Activated CD8-positive, alpha-beta memory T cell treated with anti-CD3 and anti-CD28 coated beads, Interleukin-2, amount 10 ng/mL, durations not matched to agents 7 days and 5 days (primary cell): ENCODE data around the gene ANKRD53. TPM values are rescaled to one million over a fixed set of nuclear protein-coding genes. Genes with fewer than 3 reads are reported as not detected.
"Not testable (repeated sequence)": the region's sequence is repeated elsewhere in the genome, so short reads cannot be mapped to it uniquely, and the experiment has no call there.

Source experiments
- ATAC-seq: fragments of 150-1000 bp; cut with Tn5 transposase; one replicate; pipeline ENCODE4 v1.10.0; 2021; ENCODE audit warnings: moderate library complexity
- CTCF ChIA-PET: fragments of 350-600 bp; sonication (Branson Sonifier 250); formaldehyde crosslinking; loops from one replicate; lab custom pipeline; 2021; ENCODE audit warnings: antibody characterized with exemption; lab: Charles Lee
- DNase-seq: peaks from one replicate; pipeline ENCODE4 v3.0.0-alpha.2; 2020
- H3K27ac Mint-ChIP-seq: one replicate; pipeline ENCODE4 v1.8.0; 2021; ENCODE audit warnings: mild to moderate bottlenecking, mixed read lengths
- H3K27me3 Mint-ChIP-seq: one replicate; pipeline ENCODE4 v1.8.0; 2021; ENCODE audit warnings: mixed read lengths
- H3K36me3 Mint-ChIP-seq: one replicate; pipeline ENCODE4 v1.8.0; 2021; ENCODE audit warnings: mild to moderate bottlenecking, mixed read lengths
- H3K4me1 Mint-ChIP-seq: one replicate; pipeline ENCODE4 v1.8.0; 2021; ENCODE audit warnings: mixed read lengths
- H3K4me3 Mint-ChIP-seq: one replicate; pipeline ENCODE4 v1.8.0; 2021; ENCODE audit warnings: mild to moderate bottlenecking, moderate library complexity, mixed read lengths
- H3K9me3 Mint-ChIP-seq: one replicate; pipeline ENCODE4 v1.8.0; 2022; ENCODE audit warnings: low read depth, mixed read lengths
- total RNA-seq, 2 experiments: library from RNA; stranded (reverse); gene quantifications; one replicate each; pipeline ENCODE4 v1.2.3, GENCODE V29; 2021

Gene ANKRD53
- total RNA-seq, 2 experiments from 2014 or later: not detected

DNA sequence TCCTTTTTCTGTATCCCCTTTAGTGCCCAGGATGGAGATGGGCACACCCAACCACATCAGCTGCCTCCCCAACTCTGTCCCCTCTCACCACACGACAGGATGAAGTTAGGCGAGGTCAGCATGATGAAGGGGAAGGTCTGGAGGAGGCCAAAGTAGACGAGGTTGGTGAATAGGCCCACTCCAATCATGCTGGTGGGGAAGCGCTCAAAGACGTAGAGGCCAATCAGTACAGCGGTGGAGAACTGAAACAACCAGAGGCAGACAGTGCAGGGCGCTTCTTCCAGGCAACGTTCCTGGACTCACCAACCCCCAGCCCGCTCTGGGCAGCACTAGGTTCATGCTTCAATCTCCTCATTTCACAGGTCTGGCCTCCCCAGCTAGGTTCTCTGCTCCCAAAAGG, 13.3 kb downstream of the ANKRD53 start:
- no peak overlapping the region for H3K27ac Mint-ChIP-seq
- DNase-seq (peak; percentile 27), ATAC-seq (no peak)
- no peak overlapping the region for H3K4me3 Mint-ChIP-seq
- H3K27me3 Mint-ChIP-seq: no peaks in the 10 kb centered on the region
- H3K4me1 Mint-ChIP-seq: peaks cover 25% of the 10 kb centered on the region
- peaks cover 12% of the 10 kb centered on the region for H3K36me3 Mint-ChIP-seq
- CTCF ChIA-PET: interaction anchor here (1.5 to 3.0 kb wide), 4 partner anchors 8 to 14 kb away, joined by 3 to 18 read pairs (median 8); partner anchors contain the start of gene ANKRD53
- H3K9me3 Mint-ChIP-seq: no peaks in the 10 kb centered on the region

DNA sequence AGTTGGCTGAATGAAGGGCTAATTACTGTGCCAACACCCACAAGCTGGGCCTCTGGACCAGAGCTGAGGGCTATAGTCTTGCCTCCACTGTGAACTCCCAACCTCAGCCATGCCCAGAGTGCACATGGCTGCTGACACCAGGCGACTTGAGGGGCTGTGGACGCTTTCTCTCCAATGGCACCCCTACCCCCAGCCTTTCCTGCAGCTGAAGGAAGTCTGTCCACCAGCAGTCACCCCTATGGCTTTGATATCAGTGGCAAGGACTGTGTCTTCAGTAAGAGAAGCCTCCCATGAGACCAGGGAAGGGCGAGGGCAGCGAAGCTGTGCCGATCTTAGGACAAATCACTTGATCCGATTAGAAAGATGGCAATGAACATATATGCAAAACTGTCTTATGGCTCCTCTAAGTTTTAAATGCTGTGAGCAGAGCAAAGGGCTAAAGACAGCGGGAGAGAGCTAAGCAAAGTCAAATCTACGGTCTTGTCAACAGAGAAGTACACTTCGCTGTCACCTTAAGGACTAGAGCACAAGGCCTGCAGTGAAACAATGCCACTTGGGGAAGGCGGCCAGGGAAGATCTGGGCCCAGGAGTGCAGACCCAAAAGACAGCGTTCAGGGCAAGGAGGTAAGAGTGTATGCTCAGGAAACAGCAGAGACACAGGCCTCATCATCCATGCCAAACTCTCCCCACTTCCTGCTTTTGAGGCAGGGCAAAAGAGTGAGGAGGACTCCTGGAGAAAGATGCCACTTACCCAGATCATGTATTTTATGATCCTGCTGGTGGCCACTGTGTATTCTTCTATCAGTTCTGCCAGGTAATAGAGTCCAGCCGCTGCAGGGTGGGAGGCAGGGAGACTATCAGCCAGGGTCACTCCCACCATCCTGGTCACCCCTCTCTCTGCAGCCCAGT, 14.8 kb downstream of the ANKRD53 start:
- Mint-ChIP-seq H3K4me1 (peaks cover 25% of the 10 kb centered on the region), H3K4me3 (peak overlapping the region; percentile 96), H3K9me3 (no peaks in the 10 kb centered on the region), H3K36me3 (peaks cover 8% of the 10 kb centered on the region), H3K27ac (peak overlapping the region; percentile 84), H3K27me3 (no peaks in the 10 kb centered on the region)
- DNase-seq (peak; percentile 42), ATAC-seq (no peak)
- CTCF ChIA-PET: interaction anchor here (1.2 to 3.0 kb wide), 5 partner anchors 8 to 33 kb away, joined by 3 to 18 read pairs (median 8); partner anchors contain the start of gene ANKRD53

DNA sequence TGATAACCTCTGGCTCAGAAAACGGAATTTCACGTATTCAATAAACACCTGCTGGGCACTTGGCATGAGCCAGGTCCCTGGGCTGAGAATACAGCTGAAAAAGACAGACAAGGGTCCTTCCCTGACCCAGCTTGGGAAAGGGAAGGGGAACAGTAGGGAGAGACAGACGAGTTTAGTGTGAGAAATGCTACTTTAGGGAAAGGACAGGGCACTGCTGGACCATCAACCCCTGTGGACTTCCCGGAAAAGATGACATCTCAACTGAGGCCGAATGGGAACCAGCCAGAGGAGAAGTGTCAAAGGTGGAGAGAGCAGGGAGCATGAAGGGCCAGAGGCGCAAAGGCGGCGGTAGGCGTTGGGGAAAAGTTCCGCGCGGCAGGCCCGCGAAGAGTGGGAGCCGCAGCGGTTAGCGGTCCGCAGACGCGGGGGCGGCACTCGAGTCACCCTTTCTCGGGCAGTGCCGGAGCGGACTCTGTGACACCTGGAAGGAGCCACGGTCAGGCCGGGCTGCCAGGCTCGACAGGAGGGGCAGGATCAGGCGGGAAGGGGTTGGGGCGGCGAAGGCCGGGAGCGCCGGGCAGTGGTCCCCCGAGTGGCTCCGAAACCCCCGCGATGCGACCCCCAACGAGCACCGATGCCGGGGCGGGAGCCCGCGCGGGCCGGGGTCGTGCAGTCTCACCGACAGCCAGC, 15.7 kb downstream of the ANKRD53 start:
- H3K36me3 Mint-ChIP-seq: peaks cover 6% of the 10 kb centered on the region
- peak overlapping the region; percentile 96 for H3K4me3 Mint-ChIP-seq
- peak overlapping the region; percentile 84 for H3K27ac Mint-ChIP-seq
- H3K9me3 Mint-ChIP-seq: no peaks in the 10 kb centered on the region
- H3K27me3 Mint-ChIP-seq: no peaks in the 10 kb centered on the region
- peak; percentile 62 for DNase-seq
- H3K4me1 Mint-ChIP-seq: peaks cover 31% of the 10 kb centered on the region
- CTCF ChIA-PET: interaction anchor here (1.2 to 3.0 kb wide), 3 partner anchors 10 to 34 kb away, joined by 3 to 18 read pairs (median 6); no protein-coding TSS in a partner anchor
- ATAC-seq: peak; percentile 33

DNA sequence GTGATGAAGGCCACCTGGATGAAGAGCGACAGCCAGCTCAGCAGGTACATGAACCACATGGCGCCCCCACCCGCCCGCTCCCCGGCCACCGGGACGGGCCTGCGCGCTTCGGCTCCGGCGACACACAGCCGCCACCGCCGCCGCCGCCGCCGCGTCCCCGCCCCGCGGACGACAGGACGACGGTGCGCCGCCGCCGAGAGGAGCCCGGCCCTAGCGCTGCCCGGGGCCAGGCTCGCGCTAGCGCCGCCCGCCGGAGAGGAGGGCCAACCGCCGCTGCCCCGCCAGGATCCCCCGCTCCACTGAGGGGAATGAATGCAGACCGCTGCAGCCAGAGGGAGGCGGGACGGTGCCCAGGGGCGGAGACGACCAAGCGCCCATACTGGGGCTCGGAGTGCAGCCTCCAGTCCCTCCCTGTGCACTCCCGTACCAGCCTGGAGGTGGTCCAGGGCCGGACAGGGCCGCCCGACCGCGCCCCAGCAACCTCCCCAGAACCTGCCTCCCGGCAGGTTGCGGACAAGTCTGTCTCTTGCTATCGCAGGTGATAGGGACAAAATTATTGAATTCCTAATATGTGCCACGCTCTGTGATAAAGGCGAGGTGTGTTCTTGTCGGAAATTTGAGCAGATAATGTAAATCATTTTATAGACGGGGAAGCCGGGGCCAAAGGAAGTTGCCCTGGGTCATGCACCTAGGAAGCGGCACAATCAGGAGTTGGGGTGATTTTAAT, 16.4 kb downstream of the ANKRD53 start, which contains the start of gene TEX261:
Gene TEX261, minus strand, starts transcription at position 175 of the 727 bp plus-strand sequence. Its CDS starts 116 bp downstream, at position 59.
- Mint-ChIP-seq H3K4me1 (peaks cover 38% of the 10 kb centered on the region), H3K36me3 (peaks cover 6% of the 10 kb centered on the region), H3K4me3 (peak within 1 kb of the TSS; percentile 96), H3K9me3 (no peaks in the 10 kb centered on the region), H3K27ac (peak within 1 kb of the TSS; percentile 84), H3K27me3 (no peaks in the 10 kb centered on the region)
- CTCF ChIA-PET: no interaction called here
- DNase-seq (peak; percentile 92), ATAC-seq (peak; percentile 98)

DNA sequence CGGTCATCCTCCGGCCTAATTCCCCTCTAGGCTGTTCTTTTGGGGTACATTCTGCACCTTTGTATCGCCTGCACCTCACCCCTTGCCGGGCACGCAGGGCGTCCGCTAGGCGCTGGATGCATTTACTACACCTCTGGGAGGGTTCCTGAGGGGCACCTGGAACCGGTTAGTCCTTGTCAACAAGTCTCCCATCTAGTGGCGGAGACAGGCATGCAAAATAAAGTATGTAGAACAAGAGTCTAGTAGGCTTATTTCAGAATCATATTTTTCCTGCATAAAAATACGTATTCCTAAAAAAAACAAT, 16.9 kb downstream of the ANKRD53 start:
- Mint-ChIP-seq H3K36me3 (peaks cover 6% of the 10 kb centered on the region), H3K4me1 (peaks cover 41% of the 10 kb centered on the region), H3K27ac (peak overlapping the region; percentile 78), H3K27me3 (no peaks in the 10 kb centered on the region), H3K4me3 (peak overlapping the region; percentile 96), H3K9me3 (no peaks in the 10 kb centered on the region)
- peak; percentile 77 for DNase-seq
- CTCF ChIA-PET: no interaction called here
- ATAC-seq: peak; percentile 45

DNA sequence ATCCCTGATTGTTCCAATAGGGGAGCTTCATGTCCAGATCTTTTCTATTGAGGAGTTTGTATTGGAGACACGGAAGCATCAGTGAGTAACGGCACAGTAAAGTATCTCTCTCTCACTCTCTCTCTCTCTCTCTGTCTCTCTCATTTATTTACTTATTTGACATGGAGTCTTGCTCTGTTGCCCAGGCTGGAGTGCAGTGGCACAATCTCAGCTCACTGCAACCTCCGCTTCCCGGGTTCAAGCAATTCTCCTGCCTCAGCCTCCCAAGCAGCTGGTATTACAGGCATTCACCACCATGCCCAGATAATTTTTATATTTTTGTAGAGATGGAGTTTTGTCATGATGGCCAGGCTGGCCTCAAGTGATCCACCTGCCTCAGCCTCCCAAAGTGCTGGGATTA, 20.5 kb downstream of the ANKRD53 start:
- not testable (repeated sequence) for H3K27me3 Mint-ChIP-seq, H3K27ac Mint-ChIP-seq, H3K36me3 Mint-ChIP-seq, H3K4me3 Mint-ChIP-seq, ATAC-seq, H3K9me3 Mint-ChIP-seq, DNase-seq
- H3K4me1 Mint-ChIP-seq: peaks cover 35% of the 10 kb centered on the region
- CTCF ChIA-PET: interaction anchor here (4.2 to 4.8 kb wide), 2 partner anchors 16 to 34 kb away, joined by 50 to 72 read pairs; no protein-coding TSS in a partner anchor

DNA sequence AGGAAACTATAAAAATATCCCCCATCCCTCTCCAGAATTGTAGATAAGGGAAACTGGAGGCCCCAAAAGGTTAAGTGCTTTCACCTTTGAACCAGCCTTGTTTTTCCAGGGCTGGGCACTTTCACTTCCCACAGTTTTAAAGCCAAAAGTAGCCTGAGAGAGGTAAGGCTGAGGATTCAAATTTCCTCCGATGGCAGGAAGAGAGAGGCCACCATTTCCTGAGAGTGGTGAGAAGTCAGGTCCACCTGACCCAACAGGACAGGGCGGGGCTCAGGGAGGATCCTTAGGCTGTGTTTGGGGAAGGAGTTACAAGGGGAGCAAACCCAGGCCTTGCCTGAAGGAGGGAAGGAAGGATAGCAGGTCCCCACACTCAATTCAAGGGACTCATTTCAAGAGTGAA, 20.9 kb downstream of the ANKRD53 start:
- Mint-ChIP-seq H3K27me3 (no peaks in the 10 kb centered on the region), H3K4me1 (peaks cover 33% of the 10 kb centered on the region), H3K4me3 (no peak overlapping the region), H3K36me3 (no peaks in the 10 kb centered on the region), H3K9me3 (no peaks in the 10 kb centered on the region), H3K27ac (peak overlapping the region; percentile 26)
- CTCF ChIA-PET: interaction anchor here (4.2 to 4.8 kb wide), 2 partner anchors 16 to 34 kb away, joined by 50 to 72 read pairs; no protein-coding TSS in a partner anchor
- ATAC-seq (no peak), DNase-seq (no peak)

DNA sequence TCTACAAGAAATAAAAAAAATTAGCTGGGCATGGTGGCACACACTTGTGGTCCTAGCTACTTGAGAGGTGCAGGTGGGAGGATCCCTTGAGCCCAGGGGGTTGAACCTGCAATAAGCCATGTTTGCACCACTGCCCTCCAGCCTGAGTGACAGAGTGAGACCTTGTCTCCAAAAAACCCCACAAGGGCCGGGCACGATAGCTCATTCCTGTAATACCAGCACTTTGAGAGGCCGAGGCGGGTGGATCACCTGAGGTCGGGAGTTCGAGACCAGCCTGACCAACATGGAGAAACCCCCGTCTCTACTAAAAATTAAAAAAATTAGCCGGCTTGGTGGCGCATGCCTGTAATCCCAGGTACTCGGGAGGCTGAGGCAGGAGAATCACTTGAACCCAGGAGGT, 21.5 kb downstream of the ANKRD53 start:
- H3K27me3 Mint-ChIP-seq, H3K27ac Mint-ChIP-seq, H3K4me3 Mint-ChIP-seq, ATAC-seq, H3K9me3 Mint-ChIP-seq, H3K36me3 Mint-ChIP-seq: not testable (repeated sequence)
- CTCF ChIA-PET: interaction anchor here (1.6 to 4.8 kb wide), 4 partner anchors 8 to 35 kb away, joined by 9 to 72 read pairs (median 30); no protein-coding TSS in a partner anchor
- H3K4me1 Mint-ChIP-seq: peaks cover 33% of the 10 kb centered on the region
- peak; percentile 39 for DNase-seq

DNA sequence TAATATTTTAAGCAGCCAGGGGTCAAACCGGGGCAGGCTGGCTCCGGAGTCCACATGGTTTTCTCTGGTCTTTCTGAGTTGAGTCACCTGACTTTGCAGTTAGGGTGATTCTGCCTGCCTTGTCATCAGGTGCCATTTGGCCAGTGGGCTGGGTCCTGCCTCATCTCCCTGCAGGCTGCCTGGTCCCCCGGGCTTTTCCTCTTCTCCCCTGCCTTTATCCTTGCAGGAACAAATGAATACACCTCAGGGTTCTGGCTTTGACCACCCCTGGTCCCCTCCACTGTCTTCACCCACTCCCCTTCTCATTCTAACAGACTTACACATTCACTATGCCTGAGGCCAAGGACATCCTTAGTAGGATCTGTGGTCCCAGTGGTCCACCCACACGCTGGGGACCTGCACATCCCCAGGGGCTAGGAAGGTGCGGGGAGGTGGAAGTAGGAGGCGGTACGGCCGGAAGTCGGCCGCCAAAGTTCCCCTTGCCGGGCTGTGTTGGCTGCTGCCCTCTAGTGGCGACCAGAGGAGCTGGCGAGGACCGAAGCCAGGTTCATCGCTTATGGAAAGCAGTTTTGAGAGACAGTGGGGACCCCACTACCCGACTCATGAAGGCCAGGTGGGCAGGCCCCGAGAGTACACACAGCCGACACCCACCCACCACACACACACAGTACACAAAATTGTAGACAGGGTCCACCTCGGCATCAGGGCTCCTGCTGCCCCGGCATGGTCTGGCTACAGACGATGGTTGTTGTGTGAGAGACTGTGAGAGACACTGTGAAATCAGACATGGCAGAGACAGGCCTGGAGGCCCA, 22.6 kb downstream of the ANKRD53 start:
- CTCF ChIA-PET: interaction anchor here (0.6 to 4.8 kb wide), 16 partner anchors 9 to 323 kb away, joined by 3 to 72 read pairs (median 4); partner anchors contain the start of genes MCEE and NAGK
- no peaks in the 10 kb centered on the region for H3K9me3 Mint-ChIP-seq
- ATAC-seq (peak; percentile 95), DNase-seq (peak; percentile 88)
- H3K27ac Mint-ChIP-seq: peak overlapping the region; percentile 80
- no peaks in the 10 kb centered on the region for H3K36me3 Mint-ChIP-seq
- H3K27me3 Mint-ChIP-seq: no peaks in the 10 kb centered on the region
- peaks cover 27% of the 10 kb centered on the region for H3K4me1 Mint-ChIP-seq
- peak overlapping the region; percentile 66 for H3K4me3 Mint-ChIP-seq

DNA sequence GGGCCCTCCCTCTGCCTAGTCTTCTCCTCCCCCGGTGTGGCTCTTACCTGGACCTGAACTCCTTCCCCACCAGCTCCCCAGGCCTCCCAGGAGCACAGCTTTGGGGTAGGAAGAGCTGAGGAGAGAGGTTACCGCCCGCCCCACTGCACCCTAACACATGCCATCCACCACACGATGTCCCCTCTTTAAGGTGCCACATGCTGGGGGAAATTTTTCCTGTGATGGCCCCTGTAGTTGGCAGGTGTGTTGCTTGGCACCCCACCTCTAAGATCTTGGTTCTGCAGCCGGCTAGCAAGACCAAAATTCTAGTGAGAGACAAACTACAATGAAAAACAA, 23.1 kb downstream of the ANKRD53 start:
- Mint-ChIP-seq H3K36me3 (no peaks in the 10 kb centered on the region), H3K27ac (no peak overlapping the region), H3K9me3 (no peaks in the 10 kb centered on the region), H3K4me3 (no peak overlapping the region), H3K27me3 (no peaks in the 10 kb centered on the region), H3K4me1 (peaks cover 26% of the 10 kb centered on the region)
- ATAC-seq: no peak
- CTCF ChIA-PET: interaction anchor here (0.6 to 4.8 kb wide), 18 partner anchors 9 to 322 kb away, joined by 3 to 72 read pairs (median 4); partner anchors contain the start of genes ANKRD53, MCEE and NAGK
- DNase-seq: no peak

DNA sequence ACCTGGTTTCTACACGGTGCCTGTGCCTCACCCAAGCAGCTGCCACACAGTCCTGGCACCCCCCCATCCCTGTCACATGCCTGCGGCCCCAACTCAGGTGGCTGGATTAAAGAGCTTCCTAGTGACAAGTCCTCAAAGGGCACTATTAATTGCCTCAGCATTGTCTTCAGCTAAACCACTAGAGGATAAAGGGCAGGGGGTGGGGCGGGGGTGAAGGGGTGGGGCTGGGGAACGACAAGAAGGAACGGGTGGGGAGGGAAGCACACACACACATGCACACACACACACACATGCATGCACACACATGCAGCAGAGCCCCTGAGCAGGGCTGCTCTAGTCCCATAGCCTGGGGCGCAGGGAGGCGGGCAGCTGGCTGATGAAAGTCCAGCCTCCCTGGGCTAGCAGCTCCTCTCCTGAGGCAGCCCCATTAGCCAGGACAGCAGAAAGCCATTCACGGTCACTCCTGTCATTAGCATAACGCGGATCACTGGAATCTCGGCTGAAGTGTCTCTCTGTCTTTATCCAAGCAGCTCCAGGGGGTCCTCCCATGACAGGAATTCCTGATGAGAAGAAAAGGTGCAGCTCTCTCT, 23.6 kb downstream of the ANKRD53 start:
- Mint-ChIP-seq H3K36me3 (no peaks in the 10 kb centered on the region), H3K9me3 (no peaks in the 10 kb centered on the region), H3K27me3 (no peaks in the 10 kb centered on the region), H3K27ac (no peak overlapping the region), H3K4me1 (peaks cover 26% of the 10 kb centered on the region), H3K4me3 (no peak overlapping the region)
- ATAC-seq: no peak
- CTCF ChIA-PET: interaction anchor here (0.7 to 4.8 kb wide), 11 partner anchors 10 to 124 kb away, joined by 3 to 72 read pairs (median 4); partner anchors contain the start of gene ANKRD53
- DNase-seq: no peak

DNA sequence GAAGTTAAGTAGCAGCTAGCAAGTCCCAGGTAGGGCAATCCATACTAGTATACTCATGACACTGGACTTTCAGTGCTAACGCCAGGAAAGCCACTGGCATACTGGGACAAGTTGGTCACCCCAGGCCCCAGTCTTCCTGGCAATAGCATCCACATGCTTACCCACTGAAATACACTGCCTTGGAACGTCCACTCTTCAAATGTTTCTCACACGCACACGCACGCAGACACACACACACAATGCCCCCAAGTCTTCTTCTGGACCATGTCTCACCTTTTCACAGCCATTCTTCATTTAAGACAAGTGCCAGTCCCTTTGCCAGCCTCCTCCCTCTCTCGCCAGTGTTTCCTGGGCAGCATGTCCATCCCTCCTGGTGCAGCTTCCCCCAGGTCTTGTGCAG, 25.0 kb downstream of the ANKRD53 start:
- H3K27me3 Mint-ChIP-seq: no peaks in the 10 kb centered on the region
- peak; percentile 28 for DNase-seq
- no peaks in the 10 kb centered on the region for H3K36me3 Mint-ChIP-seq
- no peak overlapping the region for H3K27ac Mint-ChIP-seq
- H3K4me3 Mint-ChIP-seq: no peak overlapping the region
- ATAC-seq: no peak
- peaks cover 26% of the 10 kb centered on the region for H3K4me1 Mint-ChIP-seq
- CTCF ChIA-PET: no interaction called here
- no peaks in the 10 kb centered on the region for H3K9me3 Mint-ChIP-seq
